Measurements from ENCODE around the gene TTC5. TPM values are rescaled to one million over a fixed set of nuclear protein-coding genes. Genes with fewer than 3 reads are reported as not detected.
A peak's percentile ranks its signal among the peaks of the same experiment; 100 is the strongest.
"Not testable (repeated sequence)": the region's sequence is repeated elsewhere in the genome, so short reads cannot be mapped to it uniquely, and the experiment has no call there.

TTC5 gene
- total RNA-seq, 1 experiment from 2014 or later, result 23.9 TPM

- peak; percentile 80 for DNase-seq (ENCODE audit: low read depth, low spot score)
- in situ Hi-C loops (cut with HindIII; ENCODE audit: low pct_unique_long_range_greater_than_20kb, low sequenced_read_pairs), result no loop called here
These were observed 21.5 kb upstream of the TTC5 start for GRCh38 chr14:20327005-20327869.

GRCh38 chr14:20317720-20318119, 12.0 kb upstream of the TTC5 start:
- DNase-seq (ENCODE audit: low read depth, low spot score), result no peak
- in situ Hi-C loops (cut with HindIII; ENCODE audit: low pct_unique_long_range_greater_than_20kb, low sequenced_read_pairs), result no loop called here

GRCh38 chr14:20314026-20314425, 8.3 kb upstream of the TTC5 start:
- in situ Hi-C loops (cut with HindIII; ENCODE audit: low pct_unique_long_range_greater_than_20kb, low sequenced_read_pairs), result no loop called here

GRCh38 chr14:20306079-20306423, 300 bp upstream of the TTC5 start:
- in situ Hi-C loops (cut with HindIII; ENCODE audit: low pct_unique_long_range_greater_than_20kb, low sequenced_read_pairs), result no loop called here
- no peak for DNase-seq (ENCODE audit: low read depth, low spot score)

More at GRCh38 chr14:20314026-20314425, 8.3 kb upstream of the TTC5 start:
- no peak for DNase-seq (ENCODE audit: low read depth, low spot score)

- in situ Hi-C loops (cut with HindIII; ENCODE audit: low pct_unique_long_range_greater_than_20kb, low sequenced_read_pairs), result no loop called here
- peak; percentile 5 for DNase-seq (ENCODE audit: low read depth, low spot score)
These were observed 3.6 kb downstream of the TTC5 start for GRCh38 chr14:20302042-20302755.

GRCh38 chr14:20295067-20295466, 10.7 kb downstream of the TTC5 start:
- DNase-seq (ENCODE audit: low read depth, low spot score), result no peak

GRCh38 chr14:20294636-20295035, 11.1 kb downstream of the TTC5 start:
- in situ Hi-C loops (cut with HindIII; ENCODE audit: low pct_unique_long_range_greater_than_20kb, low sequenced_read_pairs), result no loop called here
- DNase-seq (ENCODE audit: low read depth, low spot score), result no peak

More at GRCh38 chr14:20295067-20295466, 10.7 kb downstream of the TTC5 start:
- in situ Hi-C loops (cut with HindIII; ENCODE audit: low pct_unique_long_range_greater_than_20kb, low sequenced_read_pairs), result no loop called here

GRCh38 chr14:20281998-20282397, 23.8 kb downstream of the TTC5 start:
- in situ Hi-C loops (cut with HindIII; ENCODE audit: low pct_unique_long_range_greater_than_20kb, low sequenced_read_pairs); DNase-seq (ENCODE audit: low read depth, low spot score): not testable (repeated sequence)

- in situ Hi-C loops (cut with HindIII; ENCODE audit: low pct_unique_long_range_greater_than_20kb, low sequenced_read_pairs); DNase-seq (ENCODE audit: low read depth, low spot score): not testable (repeated sequence)
These were observed 25.5 kb downstream of the TTC5 start for GRCh38 chr14:20280265-20280664.

- peak; percentile 35 for DNase-seq (ENCODE audit: low read depth, low spot score)
- in situ Hi-C loops (cut with HindIII; ENCODE audit: low pct_unique_long_range_greater_than_20kb, low sequenced_read_pairs), result no loop called here
These were observed 27.3 kb downstream of the TTC5 start for GRCh38 chr14:20278414-20278813.

- DNase-seq (ENCODE audit: low read depth, low spot score), result no peak
- in situ Hi-C loops (cut with HindIII; ENCODE audit: low pct_unique_long_range_greater_than_20kb, low sequenced_read_pairs), result no loop called here
These were observed 28.3 kb downstream of the TTC5 start for GRCh38 chr14:20277409-20277808.

GRCh38 chr14:20274062-20274461, 31.7 kb downstream of the TTC5 start:
- DNase-seq (ENCODE audit: low read depth, low spot score), result no peak
- in situ Hi-C loops (cut with HindIII; ENCODE audit: low pct_unique_long_range_greater_than_20kb, low sequenced_read_pairs), result no loop called here

GRCh38 chr14:20264361-20264760, 41.4 kb downstream of the TTC5 start:
- in situ Hi-C loops (cut with HindIII; ENCODE audit: low pct_unique_long_range_greater_than_20kb, low sequenced_read_pairs), result not testable (repeated sequence)

GRCh38 chr14:20262642-20263128, 43.1 kb downstream of the TTC5 start:
- in situ Hi-C loops (cut with HindIII; ENCODE audit: low pct_unique_long_range_greater_than_20kb, low sequenced_read_pairs), result no loop called here
- DNase-seq (ENCODE audit: low read depth, low spot score), result peak; percentile 77

More at GRCh38 chr14:20264361-20264760, 41.4 kb downstream of the TTC5 start:
- not testable (repeated sequence) for DNase-seq (ENCODE audit: low read depth, low spot score)

GRCh38 chr14:20247646-20248246, 58.0 kb downstream of the TTC5 start:
- in situ Hi-C loops (cut with HindIII; ENCODE audit: low pct_unique_long_range_greater_than_20kb, low sequenced_read_pairs), result no loop called here
- peak; percentile 25 for DNase-seq (ENCODE audit: low read depth, low spot score)

All from SK-MEL-5 (cell line).